ENCODE data around the gene SCGB1D4.

The SCGB1D4 gene

GRCh38 chr11:62273284-62273683 is 25.6 kb downstream of the SCGB1D4 start:
- DNase-seq: no peak

GRCh38 chr11:62269654-62270278 is 29.1 kb downstream of the SCGB1D4 start, which contains the start of gene SCGB2A2:
Gene SCGB2A2, plus strand, starts transcription at chr11:62270158. Its CDS starts 59 bp downstream, at chr11:62270217.
- DNase-seq: no peak

GRCh38 chr11:62267576-62267975 is 31.3 kb downstream of the SCGB1D4 start:
- DNase-seq: no peak

GRCh38 chr11:62267050-62267449 is 31.8 kb downstream of the SCGB1D4 start:
- DNase-seq: no peak

- no peak for DNase-seq
These were observed 32.3 kb downstream of the SCGB1D4 start for GRCh38 chr11:62266558-62266957.

- no peak for DNase-seq
These were observed 34.9 kb downstream of the SCGB1D4 start for GRCh38 chr11:62264004-62264403.

- no peak for DNase-seq
These were observed 38.5 kb downstream of the SCGB1D4 start for GRCh38 chr11:62260261-62260953.

GRCh38 chr11:62256281-62256680 is 42.6 kb downstream of the SCGB1D4 start:
- DNase-seq: no peak

- DNase-seq: no peak
These were observed 44.8 kb downstream of the SCGB1D4 start for GRCh38 chr11:62253999-62254542.

- no peak for DNase-seq
These were observed 47.2 kb downstream of the SCGB1D4 start for GRCh38 chr11:62251698-62252097.

Data from left hindlimb (tissue), 1 donor.